Psoas muscle (tissue), 8 donors: Measurements from ENCODE around the gene IGFBPL1. TPM values are rescaled to one million over a fixed set of nuclear protein-coding genes. Genes with fewer than 3 reads are reported as not detected.

Source experiments
- ATAC-seq, 4 donors: fragments of 200-7000 bp; cut with Tn5 transposase; one replicate each; pipeline ENCODE4 v1.9.1; 2020; ENCODE audit warnings: moderate library complexity in 3 of 4, mild to moderate bottlenecking in 2 of 4
- DNase-seq, 2 donors: peaks; one replicate each; pipeline ENCODE4 v3.0.0-alpha.2; 2020
- H3K27ac ChIP-seq: fragments of 200-600 bp; one replicate; pipeline ENCODE4 v1.8.0; 2022
- H3K27me3 ChIP-seq, 3 donors: fragments of 200-600 bp in 1 of 3; one replicate each; pipeline versions ENCODE4 v1.6.1 to v1.8.0; 2013 to 2022; ENCODE audit warnings: low read length in 2 of 3, mild to moderate bottlenecking in 2 of 3, moderate library complexity in 1 of 3; ENCODE audit not compliant: insufficient read depth in 3 of 3
- H3K36me3 ChIP-seq, 2 donors: fragments of 200-600 bp in 1 of 2; one replicate each; pipeline versions ENCODE4 v1.6.1 to v1.8.0; 2013 to 2022; ENCODE audit warnings: low read depth in 1 of 2, mild to moderate bottlenecking in 1 of 2, moderate library complexity in 1 of 2; ENCODE audit not compliant: insufficient read depth in 1 of 2
- H3K4me1 ChIP-seq: fragments of 200-600 bp; one replicate; pipeline ENCODE4 v1.8.0; 2022
- H3K4me3 ChIP-seq: fragments of 200-600 bp; one replicate; pipeline ENCODE4 v1.8.0; 2022; ENCODE audit warnings: mild to moderate bottlenecking
- H3K9me3 ChIP-seq: fragments of 200-600 bp; one replicate; pipeline ENCODE4 v1.8.0; 2022
- CTCF ChIP-seq: fragments of 200-600 bp; IDR thresholded peaks from one replicate; pipeline ENCODE4 v1.8.0; 2022; ENCODE audit warnings: antibody characterized with exemption
- WGBS, 3 donors: extraction: QIAGEN DNeasy Blood & Tissue Kit; methylation state at CpG; one replicate each; pipeline versions ENCODE4 v1.1.6 to v1.1.7; 2013; 5-methylcytosine and 5-hydroxymethylcytosine counted together
- intact Hi-C, 2 donors: fragments of 100-400 bp; cut with DNase I; formaldehyde crosslinking; loops; one replicate each; pipeline versions ENCODE4 v1.11.0 to v1.14.2; 2022
- polyA plus RNA-seq, 3 donors: library from polyadenylated mRNA; stranded (reverse); fragments of 200-250 nt; gene quantifications; one replicate each; pipeline ENCODE4 v1.2.3, GENCODE V29; 2013
- total RNA-seq, 4 donors: library from RNA; stranded (reverse); fragmentation: NEBNext Ultra II Directional in 2 of 4; extraction: Animal tissue kit (Norgen Biotek cat#: 25700) in 2 of 4; gene quantifications; one replicate each; pipeline versions ENCODE4 v1.2.1 to v1.2.4, GENCODE V29; 2021 to 2023
- donor health status: healthy with polysubstance abuse.
- donor health status: DM: no; HTN: no; CAD: no; lungs with moderate emphysema.
- donor health status: Bipolar disorder and iron deficiency.
- donor health status: healthy.
- donor health status: DM: yes; HTN: yes; CAD: no.
- donor health status: DM: no; HTN: no; CAD: no.
- donor health status: DM: no; HTN: no; CAD: no.
- donor health status: DM: yes; HTN: yes; CAD: no.

The IGFBPL1 gene
- total and polyA plus RNA-seq, 7 donors: 0.10 to 0.51 (median 0.42) TPM; not detected in 4

GRCh38 chr9:38415856-38416255 is 8.4 kb downstream of the IGFBPL1 start:
- intact Hi-C loops: loop anchor here in 1 of 2 donors (10.0 kb wide), 1 partner anchor 49 kb away; no protein-coding TSS in a partner anchor
- Histone ChIP-seq H3K4me1 (no peaks in the 10 kb centered on the region), H3K9me3 (no peaks in the 10 kb centered on the region), H3K27ac (no peak overlapping the region), H3K27me3 (peaks cover 0 to 11% (median 0%) of the 10 kb centered on the region in 3 donors), H3K4me3 (no peak overlapping the region), H3K36me3 (no peaks in the 10 kb centered on the region)
- DNase-seq (no peak), ATAC-seq (no peak)
- no peak for TF ChIP-seq CTCF
- WGBS, 3 donors: 84 to 89% (median 88%) methylated on average over 8 of the region's 8 CpGs

- ATAC-seq (peak in 1 of 4 donors; percentile 27), DNase-seq (no peak)
- H3K27ac ChIP-seq: no peak overlapping the region
- no peak overlapping the region for H3K4me3 ChIP-seq
- peaks cover 0 to 11% (median 0%) of the 10 kb centered on the region in 3 donors for H3K27me3 ChIP-seq
- intact Hi-C loops: loop anchor here in 1 of 2 donors (10.0 kb wide), 1 partner anchor 51 kb away; no protein-coding TSS in a partner anchor
- 23 to 38% (median 32%) methylated on average over 24 of the region's 24 CpGs for WGBS, 3 donors
- H3K9me3 ChIP-seq: no peaks in the 10 kb centered on the region
- H3K4me1 ChIP-seq: no peaks in the 10 kb centered on the region
- TF ChIP-seq CTCF: no peak
- H3K36me3 ChIP-seq: no peaks in the 10 kb centered on the region
Measured at GRCh38 chr9:38414040-38414723, 10.1 kb downstream of the IGFBPL1 start.

- WGBS, 3 donors: 76 to 88% (median 78%) methylated on average over 7 of the region's 7 CpGs
- TF ChIP-seq CTCF: no peak
- DNase-seq (no peak), ATAC-seq (no peak)
- Histone ChIP-seq H3K9me3 (no peaks in the 10 kb centered on the region), H3K27me3 (peaks cover 0 to 11% (median 0%) of the 10 kb centered on the region in 3 donors), H3K4me1 (no peaks in the 10 kb centered on the region), H3K36me3 (no peaks in the 10 kb centered on the region), H3K4me3 (no peak overlapping the region), H3K27ac (no peak overlapping the region)
- intact Hi-C loops: loop anchor here in 1 of 2 donors (10.0 kb wide), 1 partner anchor 52 kb away; no protein-coding TSS in a partner anchor
Measured at GRCh38 chr9:38413283-38413682, 11.0 kb downstream of the IGFBPL1 start.

- 74 to 92% (median 81%) methylated on average over 6 of the region's 6 CpGs for WGBS, 3 donors
- no peaks in the 10 kb centered on the region for H3K36me3 ChIP-seq
- peaks cover 0 to 11% (median 0%) of the 10 kb centered on the region in 3 donors for H3K27me3 ChIP-seq
Measured at GRCh38 chr9:38412751-38413150, 11.5 kb downstream of the IGFBPL1 start.

More at GRCh38 chr9:38412751-38413150, 11.5 kb downstream of the IGFBPL1 start:
- intact Hi-C loops: loop anchor here in 1 of 2 donors (10.0 kb wide), 1 partner anchor 52 kb away; no protein-coding TSS in a partner anchor
- no peaks in the 10 kb centered on the region for H3K4me1 ChIP-seq
- TF ChIP-seq CTCF: no peak
- ATAC-seq: no peak
- H3K4me3 ChIP-seq: no peak overlapping the region
- H3K9me3 ChIP-seq: no peaks in the 10 kb centered on the region
- H3K27ac ChIP-seq: no peak overlapping the region
- DNase-seq: no peak
